ENCODE results near the gene CLEC3B. TPM values are rescaled to one million over a fixed set of nuclear protein-coding genes. Genes with fewer than 3 reads are reported as not detected.

The CLEC3B gene
- not detected for total RNA-seq (2021; ENCODE audit: unreplicated experiment)
- not detected for polyA plus RNA-seq (2012; ENCODE audit: insufficient read length)
- percentile 21 among the genes with signal in this experiment for Bru-seq, nascent RNA
- percentile 20 among the genes with signal in this experiment for BruChase-seq, experiment 1, labeled RNA remaining after a 2-hour chase
- BruChase-seq, experiment 2, labeled RNA remaining after a 6-hour chase: percentile 24 among the genes with signal in this experiment
- long read RNA-seq, partial matches to known transcripts: 0 of 2 reads
- long read RNA-seq, other reads (novel, unspliced or antisense): 2 of 2 reads

- no TSS peak for BruUV-seq (replicated peaks)
- in situ Hi-C loops (cut with HindIII; ENCODE audit: low pct_unique_long_range_greater_than_20kb, low sequenced_read_pairs): no loop called here
- ATAC-seq: no peak
- Histone ChIP-seq H3K27me3 (ENCODE audit: control insufficient read depth, insufficient read depth, low read length) (no peaks in the 10 kb centered on the region), H3K9me3 (ENCODE audit: control insufficient read depth, insufficient read depth, low read depth, low read length) (no peaks in the 10 kb centered on the region), H3K27ac (ENCODE audit: low read length) (no peak within 1 kb of the TSS), H3K36me3 (ENCODE audit: control insufficient read depth, insufficient read depth, low read length) (no peaks in the 10 kb centered on the region), H3K4me1 (ENCODE audit: control insufficient read depth, insufficient read depth, low read length) (no peaks in the 10 kb centered on the region), H3K4me3 (ENCODE audit: low read depth in 2 of 2, low read length in 2 of 2) (no peak within 1 kb of the TSS)
- CTCF ChIA-PET: no interaction called here
- intact Hi-C loops (cut with micrococcal nuclease; ENCODE audit: unreplicated experiment): loop anchor here (10.0 kb wide), 1 partner anchor 299 kb away; no protein-coding TSS in a partner anchor
- POLR2A ChIA-PET: interaction anchor here (0.7 kb wide), 1 partner anchor 13 kb away, joined by 3 read pairs; no protein-coding TSS in a partner anchor
- TF ChIP-seq POLR2AphosphoS5 (IDR thresholded peaks at IDR 0.05; ENCODE audit: low read depth, low read length): no peak
- TF ChIP-seq TCF7L2 (IDR thresholded peaks at IDR 0.05; ENCODE audit: low read depth, low read length): no peak
- TF ChIP-seq SIN3A (IDR thresholded peaks at IDR 0.05; ENCODE audit: borderline replicate concordance, insufficient read depth, low read depth, low read length): no peak
- TF ChIP-seq CTCF (IDR thresholded peaks at IDR 0.05): no peak
- TF ChIP-seq REST (IDR thresholded peaks at IDR 0.05; ENCODE audit: insufficient read depth in 1 of 2, low read depth in 2 of 2, low read length in 1 of 2): no peak
- DNase-seq (ENCODE audit: low read depth, low spot score): no peak
Measured at GRCh38 chr3:45026038-45026437, at the start of gene CLEC3B. CLEC3B (plus strand) TSS chr3:45026303; CDS start chr3:45026363, 60 bp downstream.

- Histone ChIP-seq H3K27me3 (ENCODE audit: control insufficient read depth, insufficient read depth, low read length) (no peaks in the 10 kb centered on the region), H3K4me3 (ENCODE audit: low read depth in 2 of 2, low read length in 2 of 2) (no peak overlapping the region), H3K9me3 (ENCODE audit: control insufficient read depth, insufficient read depth, low read depth, low read length) (no peaks in the 10 kb centered on the region), H3K36me3 (ENCODE audit: control insufficient read depth, insufficient read depth, low read length) (no peaks in the 10 kb centered on the region; the same call in none of the 2 replicates), H3K27ac (ENCODE audit: low read length) (no peak overlapping the region), H3K4me1 (ENCODE audit: control insufficient read depth, insufficient read depth, low read length) (peaks cover 9% of the 10 kb centered on the region)
- TF ChIP-seq SIN3A (IDR thresholded peaks at IDR 0.05; ENCODE audit: borderline replicate concordance, insufficient read depth, low read depth, low read length): no peak
- no peak for TF ChIP-seq POLR2AphosphoS5 (IDR thresholded peaks at IDR 0.05; ENCODE audit: low read depth, low read length)
- no peak for TF ChIP-seq CTCF (IDR thresholded peaks at IDR 0.05)
- TF ChIP-seq REST (IDR thresholded peaks at IDR 0.05; ENCODE audit: insufficient read depth in 1 of 2, low read depth in 2 of 2, low read length in 1 of 2): no peak
- no peak for TF ChIP-seq TCF7L2 (IDR thresholded peaks at IDR 0.05; ENCODE audit: low read depth, low read length)
- in situ Hi-C loops (cut with HindIII; ENCODE audit: low pct_unique_long_range_greater_than_20kb, low sequenced_read_pairs) (no loop called here), intact Hi-C loops (cut with micrococcal nuclease; ENCODE audit: unreplicated experiment) (no loop called here)
- DNase-seq (ENCODE audit: low read depth, low spot score) (no peak), ATAC-seq (no peak)
- CTCF ChIA-PET: no interaction called here
- POLR2A ChIA-PET: no interaction called here
- no TSS peak for BruUV-seq (replicated peaks)
Measured at GRCh38 chr3:44981220-44981619, 44.9 kb upstream of the CLEC3B start.

Measured in Panc1 (cell line).